ENCODE data around the gene C2orf72. TPM values are rescaled to one million over a fixed set of nuclear protein-coding genes. Genes with fewer than 3 reads are reported as not detected.

Gene C2orf72
- total RNA-seq, 1 donor from 2014 or later, result 0.05 TPM

DNA sequence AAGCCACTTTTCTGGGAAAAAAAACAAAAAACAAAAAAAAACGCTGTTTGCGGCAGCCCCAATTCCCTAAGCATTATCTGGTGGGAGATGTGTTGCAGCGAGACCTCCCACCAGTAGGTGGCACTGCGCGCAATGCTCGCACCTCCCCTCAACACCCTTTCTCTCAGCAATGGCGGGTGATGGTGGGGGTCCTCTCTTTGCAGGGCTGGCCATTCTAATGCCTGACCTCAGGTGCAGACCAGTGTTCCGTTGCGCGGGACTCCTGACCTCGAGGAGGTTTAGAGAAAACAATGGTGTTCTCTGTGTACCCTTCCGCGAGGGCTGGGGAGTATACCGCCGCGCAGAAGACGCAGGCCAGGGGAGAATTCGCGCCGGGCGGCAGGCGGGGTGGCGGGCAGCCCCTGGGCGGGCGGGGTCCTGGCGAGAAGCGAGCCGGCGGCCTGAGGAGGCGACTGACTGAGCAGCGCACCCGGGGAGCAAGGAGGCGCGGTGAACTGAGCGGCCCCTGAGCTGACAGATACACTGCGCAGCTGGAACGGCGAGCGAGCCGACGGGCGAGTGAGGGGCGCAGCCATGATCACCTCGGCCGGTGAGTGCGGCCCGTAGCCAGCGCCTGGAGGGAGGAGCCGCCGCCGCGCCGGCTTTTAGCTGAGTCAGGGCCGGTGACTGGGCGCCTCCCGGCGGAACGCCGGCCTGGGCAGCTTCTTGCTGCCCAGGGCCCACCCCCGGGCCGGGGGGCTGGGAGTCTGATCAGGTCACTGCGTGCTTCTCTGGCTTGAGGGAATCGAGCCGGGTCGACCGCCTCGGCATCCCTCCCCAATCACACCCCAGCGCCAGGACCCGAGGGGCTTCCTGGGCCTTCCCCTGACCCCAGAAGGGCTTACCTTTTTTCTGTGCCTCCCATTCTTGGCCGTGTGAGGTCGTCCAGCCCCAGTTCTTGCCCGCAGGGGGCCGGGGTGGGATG, 19.4 kb downstream of the C2orf72 start, which contains the start of gene PSMD1:
TSS of gene PSMD1 (plus strand) at position 415 of the 964 bp plus-strand sequence. CDS start at position 574, 159 bp downstream.
- TF ChIP-seq, protein P1, sequence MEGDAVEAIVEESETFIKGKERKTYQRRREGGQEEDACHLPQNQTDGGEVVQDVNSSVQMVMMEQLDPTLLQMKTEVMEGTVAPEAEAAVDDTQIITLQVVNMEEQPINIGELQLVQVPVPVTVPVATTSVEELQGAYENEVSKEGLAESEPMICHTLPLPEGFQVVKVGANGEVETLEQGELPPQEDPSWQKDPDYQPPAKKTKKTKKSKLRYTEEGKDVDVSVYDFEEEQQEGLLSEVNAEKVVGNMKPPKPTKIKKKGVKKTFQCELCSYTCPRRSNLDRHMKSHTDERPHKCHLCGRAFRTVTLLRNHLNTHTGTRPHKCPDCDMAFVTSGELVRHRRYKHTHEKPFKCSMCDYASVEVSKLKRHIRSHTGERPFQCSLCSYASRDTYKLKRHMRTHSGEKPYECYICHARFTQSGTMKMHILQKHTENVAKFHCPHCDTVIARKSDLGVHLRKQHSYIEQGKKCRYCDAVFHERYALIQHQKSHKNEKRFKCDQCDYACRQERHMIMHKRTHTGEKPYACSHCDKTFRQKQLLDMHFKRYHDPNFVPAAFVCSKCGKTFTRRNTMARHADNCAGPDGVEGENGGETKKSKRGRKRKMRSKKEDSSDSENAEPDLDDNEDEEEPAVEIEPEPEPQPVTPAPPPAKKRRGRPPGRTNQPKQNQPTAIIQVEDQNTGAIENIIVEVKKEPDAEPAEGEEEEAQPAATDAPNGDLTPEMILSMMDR (IDR thresholded peaks at IDR 0.05; ENCODE audit: borderline replicate concordance), result peak; percentile 95
- H3K9me3 ChIP-seq (replicated peaks), result no peaks in the 10 kb centered on the region
- H3K4me3 ChIP-seq, result peak within 1 kb of the TSS; percentile 100
- peaks cover 5% of the 10 kb centered on the region for H3K36me3 ChIP-seq
- no peaks in the 10 kb centered on the region for H3K27me3 ChIP-seq (ENCODE audit: low read depth)
- peak within 1 kb of the TSS; percentile 98 for H3K27ac ChIP-seq (replicated peaks)
- intact Hi-C loops (cut with micrococcal nuclease), result no loop called here
- peaks cover 51% of the 10 kb centered on the region for H3K4me1 ChIP-seq
- peak; percentile 94 for DNase-seq

DNA sequence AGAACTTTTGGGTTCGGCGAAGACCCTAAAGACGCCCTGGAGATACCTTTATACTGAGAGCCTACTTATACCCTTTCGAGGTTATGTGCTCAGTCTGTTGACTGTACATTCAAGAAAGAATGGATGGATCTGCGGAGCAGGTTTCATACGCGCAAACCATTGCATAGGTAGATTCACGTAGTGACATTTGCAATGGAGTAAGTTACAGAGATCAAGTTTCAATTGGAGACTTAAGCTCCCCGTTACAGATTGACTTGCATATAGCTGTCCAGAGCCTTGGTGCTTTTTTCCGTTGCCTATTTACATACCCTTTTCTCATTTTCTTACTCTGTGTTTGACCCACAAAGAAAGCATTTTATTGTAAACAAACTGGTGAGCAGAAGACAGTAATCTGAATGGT, 20.3 kb downstream of the C2orf72 start:
- Histone ChIP-seq H3K36me3 (peaks cover 12% of the 10 kb centered on the region), H3K27me3 (ENCODE audit: low read depth) (no peaks in the 10 kb centered on the region), H3K4me1 (peaks cover 45% of the 10 kb centered on the region), H3K9me3 (replicated peaks) (no peaks in the 10 kb centered on the region), H3K27ac (replicated peaks) (peak overlapping the region; percentile 98), H3K4me3 (peak overlapping the region; percentile 100)
- DNase-seq, result no peak
- intact Hi-C loops (cut with micrococcal nuclease), result no loop called here
- TF ChIP-seq, protein P1 (IDR thresholded peaks at IDR 0.05; ENCODE audit: borderline replicate concordance), result no peak

DNA sequence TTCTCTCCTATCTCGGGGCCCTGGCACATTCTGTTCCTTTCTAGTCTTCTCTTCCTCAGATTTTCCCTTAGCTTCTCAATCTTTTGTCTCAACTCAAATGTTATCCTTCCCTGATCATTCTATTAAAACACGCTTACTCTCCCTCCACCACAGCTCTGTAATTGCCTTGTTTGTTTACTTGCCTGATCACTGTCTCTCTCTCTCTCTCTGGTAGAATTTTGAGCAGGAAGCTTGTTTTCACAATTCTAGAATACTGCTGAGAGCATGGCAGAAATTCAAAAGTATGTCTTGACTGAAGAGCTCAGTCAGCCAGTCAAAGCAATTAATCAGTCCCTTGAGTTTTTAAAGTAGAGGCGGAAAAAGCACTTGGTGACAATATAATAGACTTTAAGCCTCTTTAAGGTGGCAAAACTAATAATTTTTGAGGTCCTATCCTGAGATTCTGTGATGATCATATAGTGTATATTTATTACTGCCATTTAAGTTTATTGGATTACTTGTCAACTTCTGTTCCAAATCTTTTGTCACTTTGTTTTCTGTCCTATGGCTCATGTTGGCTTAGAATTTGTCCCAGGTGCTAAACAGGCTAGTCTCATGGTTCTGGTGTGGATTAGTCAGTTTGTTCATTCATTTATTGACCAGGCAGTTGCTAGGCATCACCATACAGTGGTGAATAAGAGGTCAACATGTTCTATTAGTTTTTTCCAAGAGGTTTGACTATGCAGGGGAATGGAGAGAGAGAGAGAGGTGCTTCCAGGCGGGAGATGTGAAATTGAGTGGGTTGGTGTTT, 21.6 kb downstream of the C2orf72 start:
- H3K9me3 ChIP-seq (replicated peaks), result no peaks in the 10 kb centered on the region
- TF ChIP-seq, protein P1 (IDR thresholded peaks at IDR 0.05; ENCODE audit: borderline replicate concordance), result no peak
- H3K4me3 ChIP-seq, result peak overlapping the region; percentile 100
- no peaks in the 10 kb centered on the region for H3K27me3 ChIP-seq (ENCODE audit: low read depth)
- peaks cover 26% of the 10 kb centered on the region for H3K36me3 ChIP-seq
- H3K4me1 ChIP-seq, result peaks cover 47% of the 10 kb centered on the region
- H3K27ac ChIP-seq (replicated peaks), result no peak overlapping the region
- DNase-seq, result no peak
- intact Hi-C loops (cut with micrococcal nuclease), result no loop called here

DNA sequence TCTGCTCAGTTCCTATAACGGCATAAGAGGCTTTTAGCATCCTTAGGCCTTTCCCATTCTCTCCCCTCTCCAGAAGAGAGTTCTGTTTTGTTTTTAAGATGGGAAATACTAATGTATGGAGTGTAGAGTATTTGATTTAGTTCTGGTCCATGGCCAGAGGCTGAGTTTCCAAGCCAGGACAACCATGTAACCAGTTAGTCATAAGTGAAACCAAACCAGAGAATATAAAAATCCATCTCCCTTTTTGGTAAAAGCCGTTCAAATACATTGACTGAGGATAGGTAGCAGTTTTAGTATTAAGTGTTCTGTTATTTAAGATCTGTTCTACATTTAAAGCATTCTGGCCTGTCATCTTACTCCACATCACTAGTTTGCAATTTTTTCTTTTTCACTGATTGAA, 22.4 kb downstream of the C2orf72 start:
- no peak overlapping the region for H3K27ac ChIP-seq (replicated peaks)
- intact Hi-C loops (cut with micrococcal nuclease), result no loop called here
- H3K4me3 ChIP-seq, result no peak overlapping the region
- no peaks in the 10 kb centered on the region for H3K9me3 ChIP-seq (replicated peaks)
- H3K27me3 ChIP-seq (ENCODE audit: low read depth), result no peaks in the 10 kb centered on the region
- peaks cover 34% of the 10 kb centered on the region for H3K36me3 ChIP-seq
- DNase-seq, result no peak
- peaks cover 47% of the 10 kb centered on the region for H3K4me1 ChIP-seq
- TF ChIP-seq, protein P1 (IDR thresholded peaks at IDR 0.05; ENCODE audit: borderline replicate concordance), result no peak

DNA sequence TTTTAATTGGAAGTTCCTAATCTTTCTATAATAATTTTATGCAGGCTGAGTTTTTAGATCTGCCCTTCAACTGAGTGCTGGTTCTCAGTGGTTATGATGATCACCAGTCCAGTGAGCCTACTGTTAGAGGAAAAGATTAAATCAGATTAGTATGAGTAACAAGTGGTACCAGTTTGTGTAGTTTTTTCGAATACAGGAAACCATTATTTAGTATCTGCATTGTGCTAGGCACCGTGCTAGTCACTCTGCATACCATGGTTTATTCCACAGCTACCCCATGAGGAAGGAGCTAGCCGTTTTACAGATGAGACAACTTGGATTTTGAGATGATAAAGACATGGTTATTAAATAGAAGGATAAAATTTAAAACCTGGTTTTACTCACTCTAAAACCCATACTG, 25.5 kb downstream of the C2orf72 start:
- Histone ChIP-seq H3K9me3 (replicated peaks) (no peaks in the 10 kb centered on the region), H3K4me3 (no peak overlapping the region), H3K4me1 (peaks cover 35% of the 10 kb centered on the region), H3K36me3 (peaks cover 62% of the 10 kb centered on the region), H3K27ac (replicated peaks) (no peak overlapping the region), H3K27me3 (ENCODE audit: low read depth) (no peaks in the 10 kb centered on the region)
- intact Hi-C loops (cut with micrococcal nuclease), result no loop called here
- DNase-seq, result no peak
- TF ChIP-seq, protein P1 (IDR thresholded peaks at IDR 0.05; ENCODE audit: borderline replicate concordance), result no peak
